Muscle of leg (tissue), 16 donors: ENCODE results near the gene WDR44. TPM values are rescaled to one million over a fixed set of nuclear protein-coding genes. Genes with fewer than 3 reads are reported as not detected.
"Not testable (repeated sequence)": the region's sequence is repeated elsewhere in the genome, so short reads cannot be mapped to it uniquely, and the experiment has no call there.

Experiments
- DNase-seq: peaks from one replicate; pipeline ENCODE4 v3.0.0; 2013
- H3K27ac ChIP-seq: one replicate; pipeline ENCODE4 v1.5.1; 2013; ENCODE audit warnings: mild to moderate bottlenecking, low read length, control low read depth
- H3K27me3 ChIP-seq: one replicate; pipeline ENCODE4 v1.6.1; 2013; ENCODE audit warnings: low read length; ENCODE audit not compliant: control insufficient read depth, insufficient read depth
- H3K36me3 ChIP-seq: one replicate; pipeline ENCODE4 v1.6.1; 2013; ENCODE audit warnings: low read length; ENCODE audit not compliant: control insufficient read depth, insufficient read depth
- H3K4me1 ChIP-seq: one replicate; pipeline ENCODE4 v1.6.1; 2013; ENCODE audit warnings: low read length; ENCODE audit not compliant: control insufficient read depth, insufficient read depth
- H3K4me3 ChIP-seq: one replicate; pipeline ENCODE4 v1.5.1; 2013; ENCODE audit warnings: low read length, control low read depth
- H3K9me3 ChIP-seq: replicated peaks from 2 replicates; pipeline ENCODE4 v1.6.1; 2013; ENCODE audit warnings: low read depth, low read length; ENCODE audit not compliant: control insufficient read depth
- WGBS: methylation state at CpG from one replicate; pipeline ENCODE4 v1.1.5; 2013; ENCODE audit warnings: missing lambda C conversion rate; ENCODE audit not compliant: insufficient coverage; 5-methylcytosine and 5-hydroxymethylcytosine counted together
- long read RNA-seq, 11 donors: transcript quantifications; one replicate each; lab custom pipeline, GENCODE V29; 2026
- polyA plus RNA-seq, 8 donors: library from polyadenylated mRNA; unstranded; fragments of 120-200 nt; gene quantifications; one replicate each; pipeline versions ENCODE4 v1.2.1 to v1.2.3, GENCODE V29; 2013; ENCODE audit warnings: inconsistent platforms in 1 of 8, low replicate concordance in 1 of 8; ENCODE audit not compliant: insufficient read length in 8 of 8, insufficient read depth in 1 of 8
- total RNA-seq: library from RNA; stranded (reverse); fragments of 120-200 nt; gene quantifications from one replicate; pipeline ENCODE4 v1.2.4, GENCODE V29; 2013

The WDR44 gene
- total RNA-seq = 51.5 TPM
- 10 to 100 TPM; 49.2 to 75.1 (median 64.0) TPM for polyA plus RNA-seq
- long read RNA-seq, donor 1, full-length matches to known transcripts = 1 of 1 reads
- long read RNA-seq, donor 1, partial matches to known transcripts = 0 of 1 reads
- long read RNA-seq, donor 1, other reads (novel, unspliced or antisense) = 0 of 1 reads
- long read RNA-seq, donor 2 = 0 reads
- long read RNA-seq, donor 3, full-length matches to known transcripts = 18 of 26 reads
- long read RNA-seq, donor 3, partial matches to known transcripts = 8 of 26 reads
- long read RNA-seq, donor 3, other reads (novel, unspliced or antisense) = 0 of 26 reads
- long read RNA-seq, donor 4, full-length matches to known transcripts = 3 of 9 reads
- long read RNA-seq, donor 4, partial matches to known transcripts = 6 of 9 reads
- long read RNA-seq, donor 4, other reads (novel, unspliced or antisense) = 0 of 9 reads
- long read RNA-seq, donor 5, full-length matches to known transcripts = 6 of 37 reads
- long read RNA-seq, donor 5, partial matches to known transcripts = 31 of 37 reads
- long read RNA-seq, donor 5, other reads (novel, unspliced or antisense) = 0 of 37 reads
- long read RNA-seq, donor 6, full-length matches to known transcripts = 11 of 20 reads
- long read RNA-seq, donor 6, partial matches to known transcripts = 9 of 20 reads
- long read RNA-seq, donor 6, other reads (novel, unspliced or antisense) = 0 of 20 reads
- long read RNA-seq, donor 7, full-length matches to known transcripts = 7 of 18 reads
- long read RNA-seq, donor 7, partial matches to known transcripts = 11 of 18 reads
- long read RNA-seq, donor 7, other reads (novel, unspliced or antisense) = 0 of 18 reads
- long read RNA-seq, donor 8, full-length matches to known transcripts = 7 of 12 reads
- long read RNA-seq, donor 8, partial matches to known transcripts = 5 of 12 reads
- long read RNA-seq, donor 8, other reads (novel, unspliced or antisense) = 0 of 12 reads
- long read RNA-seq, donor 9, full-length matches to known transcripts = 2 of 8 reads
- long read RNA-seq, donor 9, partial matches to known transcripts = 6 of 8 reads
- long read RNA-seq, donor 9, other reads (novel, unspliced or antisense) = 0 of 8 reads
- long read RNA-seq, donor 10, full-length matches to known transcripts = 14 of 14 reads
- long read RNA-seq, donor 10, partial matches to known transcripts = 0 of 14 reads
- long read RNA-seq, donor 10, other reads (novel, unspliced or antisense) = 0 of 14 reads
- long read RNA-seq, donor 11, full-length matches to known transcripts = 5 of 5 reads
- long read RNA-seq, donor 11, partial matches to known transcripts = 0 of 5 reads
- long read RNA-seq, donor 11, other reads (novel, unspliced or antisense) = 0 of 5 reads

GRCh38 chrX:118345464-118346257 lies at the start of gene WDR44:
WDR44 (plus strand) TSS chrX:118346106; CDS start chrX:118346504, 398 bp downstream.
- Histone ChIP-seq H3K4me3 (peak within 1 kb of the TSS; percentile 72), H3K36me3 (no peaks in the 10 kb centered on the region), H3K27me3 (no peaks in the 10 kb centered on the region), H3K4me1 (peaks cover 3% of the 10 kb centered on the region), H3K9me3 (no peaks in the 10 kb centered on the region), H3K27ac (peak within 1 kb of the TSS; percentile 96)
- 31% methylated on average over 52 of the region's 60 CpGs for WGBS
- peak; percentile 98 for DNase-seq

- not testable (repeated sequence) for H3K4me1 ChIP-seq, H3K27ac ChIP-seq, H3K27me3 ChIP-seq, H3K9me3 ChIP-seq, H3K36me3 ChIP-seq, H3K4me3 ChIP-seq, DNase-seq
- no CpG with 5 or more reads among the region's 2 CpGs for WGBS
Measured at GRCh38 chrX:118305827-118306226, 40.1 kb upstream of the WDR44 start.

GRCh38 chrX:118315529-118315928 lies 30.4 kb upstream of the WDR44 start:
- Histone ChIP-seq H3K27ac (no peak overlapping the region), H3K36me3 (no peaks in the 10 kb centered on the region), H3K27me3 (no peaks in the 10 kb centered on the region), H3K9me3 (no peaks in the 10 kb centered on the region), H3K4me3 (no peak overlapping the region), H3K4me1 (no peaks in the 10 kb centered on the region)
- WGBS = no CpG with 5 or more reads among the region's 2 CpGs
- DNase-seq = no peak

- Histone ChIP-seq H3K36me3 (no peaks in the 10 kb centered on the region), H3K27ac (no peak overlapping the region), H3K27me3 (no peaks in the 10 kb centered on the region), H3K9me3 (no peaks in the 10 kb centered on the region), H3K4me1 (peaks cover 2% of the 10 kb centered on the region), H3K4me3 (no peak overlapping the region)
- 74% methylated on average over 4 of the region's 4 CpGs for WGBS
- DNase-seq = no peak
Measured at GRCh38 chrX:118324588-118324987, 21.3 kb upstream of the WDR44 start.

GRCh38 chrX:118325453-118325852 lies 20.5 kb upstream of the WDR44 start:
- Histone ChIP-seq H3K9me3 (no peaks in the 10 kb centered on the region), H3K27ac (no peak overlapping the region), H3K4me1 (peaks cover 2% of the 10 kb centered on the region), H3K36me3 (no peaks in the 10 kb centered on the region), H3K4me3 (no peak overlapping the region), H3K27me3 (no peaks in the 10 kb centered on the region)
- no CpG with 5 or more reads among the region's 2 CpGs for WGBS
- DNase-seq = no peak

GRCh38 chrX:118329175-118329574 lies 16.7 kb upstream of the WDR44 start:
- Histone ChIP-seq H3K36me3 (no peaks in the 10 kb centered on the region), H3K9me3 (no peaks in the 10 kb centered on the region), H3K4me1 (peaks cover 2% of the 10 kb centered on the region), H3K27me3 (no peaks in the 10 kb centered on the region), H3K27ac (no peak overlapping the region), H3K4me3 (no peak overlapping the region)
- WGBS = 38% methylated on average over 3 of the region's 3 CpGs
- no peak for DNase-seq

DNA sequence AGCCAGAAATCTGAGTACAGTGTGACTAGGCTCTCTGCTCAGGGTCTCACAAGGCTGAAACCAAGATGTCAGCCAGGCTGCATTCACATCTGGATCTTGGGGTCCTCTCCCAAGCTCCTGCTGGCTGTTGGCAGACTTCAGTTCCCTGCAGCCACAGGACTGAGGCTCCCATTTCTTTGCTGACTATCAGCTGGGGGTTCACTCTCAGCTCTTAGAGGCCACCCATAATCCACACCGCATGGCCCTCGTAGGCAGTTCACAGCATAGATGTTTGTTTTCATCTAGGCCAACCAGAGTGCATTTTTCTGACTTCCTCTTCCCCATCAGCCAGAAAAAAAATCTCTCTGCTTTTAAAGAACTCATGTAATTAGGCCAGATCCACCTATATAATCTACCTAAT lies 8.2 kb upstream of the WDR44 start:
- no peaks in the 10 kb centered on the region for H3K4me1 ChIP-seq
- no peak overlapping the region for H3K27ac ChIP-seq
- peaks cover 3% of the 10 kb centered on the region for H3K27me3 ChIP-seq
- no peaks in the 10 kb centered on the region for H3K36me3 ChIP-seq
- WGBS = 50% methylated on average over 2 of the region's 2 CpGs
- no peaks in the 10 kb centered on the region for H3K9me3 ChIP-seq
- no peak for DNase-seq
- H3K4me3 ChIP-seq = no peak overlapping the region

DNA sequence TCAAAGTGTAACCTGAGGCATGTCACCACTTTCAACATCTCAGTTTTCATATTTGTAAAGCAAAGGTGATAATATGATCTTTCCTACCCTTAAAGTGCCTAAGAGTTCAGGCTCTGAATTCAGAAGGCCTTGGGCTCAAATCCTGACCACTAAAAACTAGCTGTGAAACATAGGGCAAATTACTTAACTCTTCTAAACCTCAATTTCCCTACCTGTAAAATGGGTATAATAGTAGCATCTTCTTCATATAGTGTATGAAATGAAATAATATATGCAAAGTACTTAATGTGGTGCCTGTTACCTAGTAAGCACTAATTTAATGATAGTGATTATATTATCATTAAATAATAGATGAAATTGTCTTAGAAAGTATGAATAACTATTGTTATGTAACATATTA lies 7.0 kb upstream of the WDR44 start:
- Histone ChIP-seq H3K4me1 (no peaks in the 10 kb centered on the region), H3K36me3 (no peaks in the 10 kb centered on the region), H3K27ac (no peak overlapping the region), H3K4me3 (no peak overlapping the region), H3K9me3 (no peaks in the 10 kb centered on the region), H3K27me3 (peaks cover 3% of the 10 kb centered on the region)
- no peak for DNase-seq

DNA sequence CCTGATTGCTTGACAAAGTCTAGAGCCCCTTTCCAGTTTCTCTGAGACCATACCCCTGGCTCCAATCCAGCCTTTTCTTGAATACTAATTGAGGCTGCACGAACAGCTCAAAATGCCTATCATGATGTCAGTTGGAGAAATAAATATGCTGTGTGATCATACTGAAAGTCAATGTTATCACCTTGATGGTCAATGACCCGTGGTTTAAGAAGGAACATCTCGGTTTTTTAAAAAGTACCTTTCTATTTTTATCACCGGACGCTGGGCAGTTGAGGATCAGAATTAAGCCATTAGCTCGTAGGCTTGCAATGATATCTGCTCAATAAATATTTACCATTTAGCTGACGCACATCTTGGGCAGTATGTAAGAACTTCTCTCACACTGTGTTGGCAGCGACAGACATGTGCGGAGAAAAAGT lies 852 bp upstream of the WDR44 start:
- H3K4me3 ChIP-seq = peak overlapping the region; percentile 50
- peaks cover 3% of the 10 kb centered on the region for H3K4me1 ChIP-seq
- H3K27ac ChIP-seq = peak overlapping the region; percentile 94
- peak; percentile 49 for DNase-seq
- no peaks in the 10 kb centered on the region for H3K27me3 ChIP-seq
- no peaks in the 10 kb centered on the region for H3K36me3 ChIP-seq
- no peaks in the 10 kb centered on the region for H3K9me3 ChIP-seq
- 55% methylated on average over 5 of the region's 9 CpGs for WGBS
